CD14-positive monocyte (primary cell): ENCODE results near the gene WWTR1. TPM values are rescaled to one million over a fixed set of nuclear protein-coding genes. Genes with fewer than 3 reads are reported as not detected.

ENCODE experiments used
- DNase-seq, 3 donors: peaks; one replicate each; pipeline ENCODE4 v3.0.0-alpha.2; 2011 to 2022
- H2AFZ ChIP-seq: 2 replicates; pipeline ENCODE4 v1.6.0; 2012; ENCODE audit warnings: mild to moderate bottlenecking, low read depth, low read length, inconsistent platforms; ENCODE audit not compliant: insufficient read depth, poor library complexity, severe bottlenecking
- H3K27ac ChIP-seq, 2 donors: 1 replicate in 1 of 2; 2 replicates in 1 of 2; pipeline ENCODE4 v1.5.1; 2012 to 2013; ENCODE audit warnings: low read length in 2 of 2, control low read depth in 1 of 2, inconsistent platforms in 1 of 2, low read depth in 1 of 2, mild to moderate bottlenecking in 1 of 2
- H3K27me3 ChIP-seq, 2 donors: one replicate each; pipeline versions ENCODE4 v1.6.0 to v1.6.1; 2011 to 2013; ENCODE audit warnings: low read length in 2 of 2; ENCODE audit not compliant: control insufficient read depth in 2 of 2, insufficient read depth in 2 of 2
- H3K36me3 ChIP-seq, 2 donors: replicated peaks in 1 of 2; 1 replicate in 1 of 2; 2 replicates in 1 of 2; pipeline versions ENCODE4 v1.5.1 to v1.6.1; 2012 to 2013; ENCODE audit warnings: low read length in 2 of 2, control low read depth in 1 of 2, inconsistent platforms in 1 of 2, mild to moderate bottlenecking in 1 of 2; ENCODE audit not compliant: insufficient read depth in 2 of 2, control insufficient read depth in 1 of 2
- H3K4me1 ChIP-seq, 2 donors: 1 replicate in 1 of 2; 2 replicates in 1 of 2; pipeline versions ENCODE4 v1.5.1 to v1.6.1; 2012 to 2013; ENCODE audit warnings: low read length in 2 of 2, control low read depth in 1 of 2, inconsistent platforms in 1 of 2, mild to moderate bottlenecking in 1 of 2, moderate library complexity in 1 of 2; ENCODE audit not compliant: insufficient read depth in 2 of 2, control insufficient read depth in 1 of 2
- H3K4me2 ChIP-seq: replicated peaks from 2 replicates; pipeline ENCODE3; 2012; ENCODE audit warnings: low read length, moderate library complexity, mild to moderate bottlenecking; ENCODE audit not compliant: poor library complexity, severe bottlenecking; ENCODE audit errors: extremely low read depth
- H3K4me3 ChIP-seq, 3 experiments: fragments of 200-600 bp in 1 of 3; sonication (generic) in 1 of 3; replicated peaks in 1 of 3; 1 replicate in 2 of 3; 2 replicates in 1 of 3; pipeline ENCODE4 v1.5.1; 2011 to 2013; ENCODE audit warnings: low read length in 3 of 3, mild to moderate bottlenecking in 3 of 3, control low read depth in 2 of 3, low read depth in 2 of 3, inconsistent platforms in 1 of 3, moderate library complexity in 1 of 3
- H3K79me2 ChIP-seq: 2 replicates; pipeline ENCODE4 v1.6.0; 2012; ENCODE audit warnings: mild to moderate bottlenecking, control low read depth, inconsistent platforms, low read length, moderate library complexity; ENCODE audit not compliant: insufficient read depth
- H3K9ac ChIP-seq: 2 replicates; pipeline ENCODE4 v1.6.0; 2017; ENCODE audit warnings: low read length, mild to moderate bottlenecking; ENCODE audit not compliant: insufficient read depth, poor library complexity, severe bottlenecking
- H3K9me3 ChIP-seq, 2 donors: replicated peaks in 1 of 2; 1 replicate in 1 of 2; 2 replicates in 1 of 2; pipeline versions ENCODE4 v1.5.1 to v1.6.1; 2012 to 2013; ENCODE audit warnings: low read length in 2 of 2, control low read depth in 1 of 2; ENCODE audit not compliant: control insufficient read depth in 1 of 2, insufficient read depth in 1 of 2
- H4K20me1 ChIP-seq: 2 replicates; pipeline ENCODE4 v1.6.0; 2012; ENCODE audit warnings: mild to moderate bottlenecking, low read length, control low read depth, moderate library complexity; ENCODE audit not compliant: insufficient read depth
- H3K27ac Mint-ChIP-seq, 7 donors: one replicate each; pipeline ENCODE4 v1.8.0; 2020; ENCODE audit warnings: mild to moderate bottlenecking in 7 of 7, mixed read lengths in 7 of 7, moderate library complexity in 6 of 7, inconsistent platforms in 2 of 7
- H3K27me3 Mint-ChIP-seq, 3 donors: one replicate each; pipeline ENCODE4 v1.8.0; 2021 to 2022; ENCODE audit warnings: low read depth in 3 of 3, mild to moderate bottlenecking in 3 of 3, mixed read lengths in 3 of 3, moderate library complexity in 3 of 3, inconsistent platforms in 1 of 3
- H3K36me3 Mint-ChIP-seq, 2 donors: one replicate each; pipeline ENCODE4 v1.8.0; 2020; ENCODE audit warnings: mixed read lengths in 2 of 2, inconsistent platforms in 1 of 2, mild to moderate bottlenecking in 1 of 2
- H3K4me1 Mint-ChIP-seq: one replicate; pipeline ENCODE4 v1.8.0; 2020; ENCODE audit warnings: mild to moderate bottlenecking, mixed read lengths
- H3K4me3 Mint-ChIP-seq, 2 donors: one replicate each; pipeline ENCODE4 v1.8.0; 2020; ENCODE audit warnings: mild to moderate bottlenecking in 2 of 2, mixed read lengths in 2 of 2, moderate library complexity in 1 of 2
- H3K9me3 Mint-ChIP-seq, 7 donors: one replicate each; pipeline ENCODE4 v1.8.0; 2020 to 2022; ENCODE audit warnings: mixed read lengths in 7 of 7, mild to moderate bottlenecking in 6 of 7, moderate library complexity in 6 of 7, inconsistent platforms in 2 of 7
- CTCF ChIP-seq: fragments of 200-600 bp; IDR thresholded peaks from one replicate; pipeline ENCODE4 v1.8.0; 2022; ENCODE audit warnings: antibody characterized with exemption, mild to moderate bottlenecking
- WGBS: methylation state at CpG from one replicate; pipeline ENCODE4 v1.1.5; 2013; ENCODE audit warnings: missing lambda C conversion rate; ENCODE audit not compliant: insufficient coverage; 5-methylcytosine and 5-hydroxymethylcytosine counted together
- intact Hi-C, 2 donors: fragments of 100-400 bp; cut with micrococcal nuclease; formaldehyde crosslinking; loops; one replicate each; pipeline versions ENCODE4 v1.15.0 to v1.15.1; 2023
- polyA plus RNA-seq, 3 donors: library from polyadenylated mRNA; depleted of rRNA in 1 of 3; unstranded in 2 of 3; stranded (reverse) in 1 of 3; fragments of 300-500 nt in 2 of 3; fragments of >200 nt in 1 of 3; fragmentation: Illumina TruSeq in 2 of 3; gene quantifications; 1 replicate in 2 of 3; 2 replicates in 1 of 3; pipeline ENCODE4 v1.2.3, GENCODE V29; 2012 to 2021

Gene WWTR1
- polyA plus RNA-seq, 3 donors: not detected

DNA sequence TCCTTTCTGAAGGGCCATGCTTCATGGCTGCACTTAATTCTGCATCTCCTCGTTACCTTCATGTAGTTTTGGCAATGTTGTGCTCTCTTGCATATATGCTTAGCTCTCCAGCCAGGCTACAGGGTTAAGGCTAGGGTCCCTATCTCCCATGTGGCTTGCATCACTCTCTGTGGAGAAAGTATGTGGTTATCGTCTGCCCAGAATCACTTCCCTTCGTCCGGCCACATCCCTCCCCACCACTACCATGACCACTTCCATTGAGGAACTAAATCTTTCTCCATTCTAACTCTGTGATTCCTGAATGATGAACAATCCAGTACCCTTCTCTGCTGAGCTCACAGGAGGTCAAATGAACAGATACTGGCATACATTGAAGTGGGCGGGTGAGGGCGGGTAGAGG, 34.0 kb downstream of the WWTR1 start:
- peak in 2 of 3 donors; percentile 19 to 29 for DNase-seq
- Histone ChIP-seq H3K4me2 (no peak overlapping the region), H3K4me3 (no peak overlapping the region), H3K9ac (no peak overlapping the region), H3K27me3 (peaks cover 77 to 96% of the 10 kb centered on the region in 2 donors), H3K36me3 (no peaks in the 10 kb centered on the region), H3K9me3 (peaks cover 0 to 21% of the 10 kb centered on the region in 2 donors), H3K4me1 (peaks cover 13 to 19% of the 10 kb centered on the region in 2 donors), H4K20me1 (no peaks in the 10 kb centered on the region), H2AFZ (no peak overlapping the region), H3K27ac (no peak overlapping the region), H3K79me2 (no peaks in the 10 kb centered on the region)
- 74% methylated on average over 3 of the region's 6 CpGs for WGBS
- Mint-ChIP-seq H3K4me1 (peaks cover 25% of the 10 kb centered on the region), H3K9me3 (peaks cover 0 to 24% (median 13%) of the 10 kb centered on the region in 7 donors), H3K27me3 (peaks cover 85 to 91% (median 88%) of the 10 kb centered on the region in 3 donors), H3K27ac (peak overlapping the region in 1 of 7 donors; percentile 2), H3K4me3 (peak overlapping the region in 1 of 2 donors; percentile 66), H3K36me3 (no peaks in the 10 kb centered on the region)
- intact Hi-C loops: no loop called here
- no peak for TF ChIP-seq CTCF

DNA sequence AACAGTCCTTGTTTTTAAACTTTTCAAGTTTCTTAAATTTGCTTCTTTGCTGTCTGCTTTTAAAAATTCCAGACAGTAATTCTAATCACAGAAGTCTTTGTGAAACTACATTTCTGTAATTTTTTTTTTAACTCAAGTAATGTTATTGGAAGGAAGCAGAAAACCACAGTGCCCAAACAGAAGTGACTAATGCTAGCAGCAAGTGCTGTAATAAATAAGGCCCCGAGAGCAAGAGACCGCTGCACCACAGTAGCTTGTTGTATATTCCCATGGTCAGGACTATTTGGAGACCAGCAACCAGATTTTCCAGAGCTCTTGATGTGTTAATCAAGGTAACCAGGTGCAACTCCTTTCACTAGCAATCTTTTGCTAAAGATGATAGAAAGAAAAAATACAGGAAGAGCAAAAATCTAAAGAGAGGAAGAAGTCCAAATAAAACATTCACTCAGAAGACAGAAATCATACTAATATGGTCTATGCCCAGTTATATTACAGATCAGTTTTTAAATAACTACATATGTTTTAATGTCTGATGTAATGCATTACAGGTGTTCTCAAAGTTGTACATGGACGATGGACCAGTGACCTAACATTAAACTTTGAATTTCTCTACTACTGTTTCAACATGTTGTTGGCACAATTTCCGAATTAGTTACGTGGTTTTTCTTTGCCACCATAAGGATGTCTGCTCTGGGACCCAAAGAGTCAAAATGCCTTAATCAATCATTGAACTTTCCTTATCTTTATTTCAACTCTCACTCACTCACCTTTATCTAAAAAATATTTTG, 36.4 kb downstream of the WWTR1 start:
- H3K4me1 Mint-ChIP-seq: peaks cover 25% of the 10 kb centered on the region
- H3K36me3 Mint-ChIP-seq: no peaks in the 10 kb centered on the region
- Histone ChIP-seq H2AFZ (no peak overlapping the region), H3K9me3 (peaks cover 0 to 15% of the 10 kb centered on the region in 2 donors), H3K36me3 (no peaks in the 10 kb centered on the region), H3K4me2 (peak overlapping the region; percentile 28), H3K79me2 (no peaks in the 10 kb centered on the region), H4K20me1 (no peaks in the 10 kb centered on the region), H3K27me3 (peaks cover 84 to 97% of the 10 kb centered on the region in 2 donors), H3K4me3 (peak overlapping the region in 1 of 3 experiments; percentile 14), H3K27ac (no peak overlapping the region), H3K9ac (no peak overlapping the region), H3K4me1 (peaks cover 13 to 19% of the 10 kb centered on the region in 2 donors)
- H3K27ac Mint-ChIP-seq: no peak overlapping the region
- TF ChIP-seq CTCF: no peak
- intact Hi-C loops: no loop called here
- 0% methylated on average over 2 of the region's 5 CpGs for WGBS
- H3K4me3 Mint-ChIP-seq: peak overlapping the region in 1 of 2 donors; percentile 81
- peak in 2 of 3 donors; percentile 10 to 22 for DNase-seq
- peaks cover 85 to 94% (median 91%) of the 10 kb centered on the region in 3 donors for H3K27me3 Mint-ChIP-seq
- H3K9me3 Mint-ChIP-seq: peaks cover 0 to 16% (median 8%) of the 10 kb centered on the region in 7 donors
